G401.6 (cell line): Measurements from ENCODE around the gene INPP5A.

Experiments used
- FAIRE-seq: peaks from 2 replicates; lab custom pipeline; 2012; peaks lifted over from hg19 to GRCh38; lab: Jason Lieb, UNC

Gene INPP5A

DNA sequence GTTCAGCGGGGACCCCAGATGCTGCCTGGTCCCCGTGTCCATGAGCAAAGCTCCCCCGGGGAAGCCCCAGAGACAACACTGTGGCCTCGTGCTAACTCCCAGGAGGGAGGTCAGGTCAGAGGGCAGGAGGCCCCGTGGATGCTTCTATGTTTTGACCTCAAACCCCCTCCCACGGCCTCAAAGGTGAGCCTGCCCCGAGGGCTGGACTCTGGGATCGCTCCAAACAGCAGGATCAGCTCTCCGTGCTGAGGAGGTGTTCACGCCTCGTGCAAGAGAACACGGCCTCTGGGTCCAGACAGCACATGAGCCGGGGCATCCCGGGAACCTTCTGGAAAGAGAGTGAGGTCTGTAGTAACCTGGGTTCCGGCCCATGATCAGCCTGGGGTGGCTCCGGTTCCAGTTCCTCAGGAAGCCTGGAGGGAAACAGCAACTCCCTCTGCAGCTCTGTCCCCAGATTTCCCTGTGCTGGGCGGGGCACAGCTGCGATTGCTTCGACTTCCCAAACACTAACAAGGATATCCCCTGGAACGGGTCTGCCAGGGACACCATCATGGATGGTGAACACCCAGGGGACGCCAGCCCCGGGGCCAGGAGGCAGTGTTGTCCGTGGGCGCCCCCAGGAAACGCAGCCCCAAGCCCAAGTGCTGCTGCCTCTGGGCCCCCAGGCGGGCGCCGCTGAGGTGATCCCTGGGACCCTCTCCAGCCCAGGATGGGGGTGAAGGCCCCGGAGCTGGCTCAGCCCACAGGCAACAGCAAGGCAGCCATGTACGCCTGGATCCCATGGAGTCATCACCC lies 18.0 kb upstream of the INPP5A start:
- no peak for FAIRE-seq

GRCh38 chr10:132520177-132520811 lies 17.3 kb upstream of the INPP5A start:
- FAIRE-seq: no peak

DNA sequence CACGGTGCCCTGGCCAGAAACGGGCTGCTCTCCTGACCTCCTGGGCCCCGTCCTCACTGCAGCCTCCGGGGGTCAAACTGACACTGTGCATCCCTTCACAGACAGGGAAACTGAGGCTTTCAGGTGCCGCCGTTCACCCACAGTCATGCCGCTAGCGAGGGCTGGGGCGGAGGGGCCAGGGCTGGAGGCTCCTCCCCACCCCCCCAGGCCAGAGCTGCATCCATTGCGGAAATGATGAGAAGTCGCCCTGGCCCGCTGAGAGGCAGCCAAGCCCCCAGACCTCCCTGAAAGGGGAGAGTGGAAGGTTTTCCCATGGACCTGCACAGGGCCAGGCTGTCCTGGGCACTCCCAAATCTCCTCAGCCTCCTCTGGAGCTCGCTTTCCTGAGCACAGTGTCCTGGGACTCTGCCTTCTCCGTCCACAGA lies 16.5 kb upstream of the INPP5A start:
- FAIRE-seq: no peak

DNA sequence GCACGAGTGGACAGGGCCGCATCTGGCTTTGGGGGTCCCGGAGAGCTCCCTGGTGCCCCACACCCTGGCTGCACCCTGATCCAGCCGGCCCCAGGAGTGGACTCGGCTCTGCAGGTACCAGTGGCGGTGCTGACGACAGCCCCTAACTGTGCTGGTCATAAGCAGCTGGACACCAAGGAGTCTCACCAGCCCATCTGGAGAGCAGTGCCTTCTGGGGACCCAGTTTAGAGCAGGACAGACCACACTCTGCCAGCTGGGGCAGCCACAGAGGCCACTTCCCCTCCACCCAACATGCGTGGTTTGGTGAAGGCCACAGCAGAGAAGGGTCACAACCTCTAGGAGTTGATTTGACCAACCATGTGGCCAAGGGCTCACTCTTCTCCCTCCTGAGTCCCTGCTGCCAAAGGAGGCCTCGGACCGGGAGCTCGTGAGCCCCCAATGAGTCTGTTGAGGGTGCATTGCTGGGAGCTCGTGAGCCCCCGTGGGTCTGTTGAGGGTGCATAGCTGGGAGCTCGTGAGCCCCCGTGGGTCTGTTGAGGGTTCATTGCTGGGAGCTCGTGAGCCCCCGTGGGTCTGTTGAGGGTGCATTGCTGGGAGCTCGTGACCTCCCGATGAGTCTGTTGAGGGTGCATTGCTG lies 16.0 kb upstream of the INPP5A start:
- no peak for FAIRE-seq

DNA sequence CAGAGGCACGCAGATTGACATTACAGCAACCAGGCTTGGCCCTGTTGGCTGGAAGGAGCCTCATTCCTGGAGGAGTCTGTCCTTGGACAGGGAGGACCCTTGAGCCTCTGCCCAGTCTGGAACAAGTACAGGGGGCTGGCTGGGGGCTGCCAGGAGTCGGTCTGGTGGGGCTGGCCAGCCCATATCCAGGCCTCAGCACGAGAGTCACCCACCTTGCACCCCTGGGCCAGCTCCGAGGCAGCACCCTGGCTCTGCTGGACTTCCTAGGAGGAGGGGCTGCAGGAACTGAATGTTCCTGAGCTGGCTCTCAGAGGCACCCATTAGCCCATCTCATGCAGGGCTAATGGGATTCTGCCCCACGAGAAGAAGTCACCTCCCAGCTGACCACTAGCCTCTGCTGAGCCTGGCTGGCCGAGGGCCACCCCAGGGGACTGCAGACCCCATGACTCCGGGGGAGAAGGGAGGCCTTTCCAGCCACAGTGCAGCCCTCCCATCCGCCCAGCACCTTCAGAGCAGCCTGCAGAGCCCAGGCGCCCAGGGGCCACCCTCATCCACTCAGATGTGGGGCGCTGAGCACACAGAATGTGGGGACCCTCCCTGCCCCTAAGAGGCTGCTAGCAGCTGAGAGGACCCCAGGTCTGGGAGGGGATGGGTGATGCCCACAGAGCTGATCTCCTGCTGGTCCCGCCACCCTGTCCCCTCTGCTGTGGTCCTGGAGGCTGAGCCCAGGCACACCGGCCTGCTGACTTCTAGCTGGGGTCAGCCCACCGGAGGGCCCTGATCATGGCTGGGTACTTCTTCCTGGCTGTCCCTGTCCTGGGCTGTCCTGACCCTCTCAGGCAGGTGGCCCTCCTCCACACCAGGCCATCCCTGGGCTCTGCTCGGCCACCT lies 14.8 kb upstream of the INPP5A start:
- FAIRE-seq: no peak

- FAIRE-seq: no peak
Measured at GRCh38 chr10:132523561-132524442, 13.8 kb upstream of the INPP5A start.

DNA sequence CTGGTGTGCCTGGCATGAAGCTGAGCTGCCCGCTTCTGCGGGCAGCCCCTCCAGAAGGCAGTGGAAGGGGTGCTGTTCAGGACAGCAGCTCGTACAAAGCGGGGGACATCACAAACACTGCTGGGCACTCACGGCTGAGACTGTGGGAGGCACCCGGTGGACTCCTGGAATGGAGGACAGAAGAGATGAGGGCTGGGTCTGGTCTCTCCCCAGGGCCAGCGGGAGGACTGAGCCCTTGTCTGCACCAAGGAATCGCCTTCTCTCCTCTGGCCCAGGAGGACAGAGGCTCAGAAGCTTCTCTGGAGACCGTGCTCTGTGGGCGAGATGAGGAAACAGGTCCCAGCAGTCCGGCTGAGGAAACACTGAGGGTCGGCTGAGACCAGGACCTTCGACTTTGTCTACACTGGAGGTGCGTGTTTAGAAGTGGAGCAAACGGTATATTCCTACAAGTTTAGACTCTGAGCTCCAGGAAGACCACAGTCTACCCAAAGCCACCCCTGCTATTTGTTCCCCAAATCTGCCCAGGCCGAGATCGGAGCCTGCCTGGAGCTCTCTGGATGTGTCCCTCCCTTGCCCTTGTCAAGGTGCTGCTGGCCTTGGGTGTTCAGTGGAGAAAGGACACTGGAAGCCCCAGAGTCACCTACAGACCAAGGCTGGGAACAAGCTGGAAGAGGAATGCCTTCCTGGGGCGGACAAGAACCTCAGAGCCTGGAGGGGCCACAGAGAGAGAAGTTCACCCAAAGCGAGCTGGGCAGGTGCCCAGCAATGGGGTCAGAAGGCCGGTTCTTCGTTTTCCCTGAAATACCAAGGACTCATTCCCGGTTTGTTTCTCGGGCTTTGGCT lies 12.9 kb upstream of the INPP5A start:
- FAIRE-seq: no peak

GRCh38 chr10:132526676-132527075 lies 10.9 kb upstream of the INPP5A start:
- FAIRE-seq: no peak

GRCh38 chr10:132527339-132528063 lies 10.1 kb upstream of the INPP5A start:
- no peak for FAIRE-seq

DNA sequence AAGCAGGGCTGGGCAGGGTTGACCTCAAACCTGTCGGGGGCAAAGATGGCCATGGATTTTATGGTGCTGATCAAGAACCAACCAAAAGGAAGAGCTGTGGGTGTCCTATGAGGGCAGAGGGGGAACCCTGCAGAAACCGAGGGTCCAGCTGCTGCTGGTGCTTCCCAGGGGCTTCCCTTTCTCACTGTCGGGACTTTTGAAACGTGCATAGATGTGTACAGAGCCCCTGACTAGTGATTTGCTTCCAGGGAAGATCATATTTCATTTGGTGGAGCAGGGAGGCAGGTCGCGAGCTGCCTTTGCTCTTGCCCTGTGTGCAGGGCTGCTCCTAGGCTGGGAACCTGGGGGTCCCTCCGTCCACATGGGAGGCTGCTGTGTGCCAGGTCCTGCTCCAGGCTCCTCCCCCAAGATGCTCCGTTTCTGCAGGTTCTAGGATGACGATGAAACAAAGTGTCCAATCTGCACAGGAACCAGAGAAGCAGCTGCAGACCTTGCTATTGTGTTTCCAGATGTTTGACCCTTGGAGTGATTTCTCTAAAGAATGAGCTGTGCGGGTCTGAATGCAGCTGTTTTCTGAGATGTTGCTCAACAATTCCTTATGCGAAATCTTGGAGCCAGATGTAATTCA lies 9.4 kb upstream of the INPP5A start:
- no peak for FAIRE-seq

DNA sequence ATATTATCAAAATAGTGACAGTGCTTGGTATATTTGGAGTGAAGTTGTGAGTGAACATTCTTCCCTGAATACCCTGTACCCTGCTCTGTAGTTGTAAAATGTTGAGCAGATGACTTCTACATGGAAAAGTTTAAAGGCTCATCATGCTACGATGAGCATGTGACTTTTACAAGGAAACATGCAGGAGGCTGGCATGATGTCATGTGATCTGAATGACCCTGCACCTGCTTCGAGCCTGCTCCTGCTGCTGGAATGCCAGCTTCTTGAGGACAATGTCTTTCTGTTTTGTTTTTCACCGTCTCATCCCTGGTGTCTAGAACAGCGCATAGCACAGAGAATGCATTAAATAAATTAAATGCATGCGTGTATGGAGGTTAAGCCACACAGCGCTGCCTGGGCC lies 5.4 kb upstream of the INPP5A start:
- FAIRE-seq: no peak

DNA sequence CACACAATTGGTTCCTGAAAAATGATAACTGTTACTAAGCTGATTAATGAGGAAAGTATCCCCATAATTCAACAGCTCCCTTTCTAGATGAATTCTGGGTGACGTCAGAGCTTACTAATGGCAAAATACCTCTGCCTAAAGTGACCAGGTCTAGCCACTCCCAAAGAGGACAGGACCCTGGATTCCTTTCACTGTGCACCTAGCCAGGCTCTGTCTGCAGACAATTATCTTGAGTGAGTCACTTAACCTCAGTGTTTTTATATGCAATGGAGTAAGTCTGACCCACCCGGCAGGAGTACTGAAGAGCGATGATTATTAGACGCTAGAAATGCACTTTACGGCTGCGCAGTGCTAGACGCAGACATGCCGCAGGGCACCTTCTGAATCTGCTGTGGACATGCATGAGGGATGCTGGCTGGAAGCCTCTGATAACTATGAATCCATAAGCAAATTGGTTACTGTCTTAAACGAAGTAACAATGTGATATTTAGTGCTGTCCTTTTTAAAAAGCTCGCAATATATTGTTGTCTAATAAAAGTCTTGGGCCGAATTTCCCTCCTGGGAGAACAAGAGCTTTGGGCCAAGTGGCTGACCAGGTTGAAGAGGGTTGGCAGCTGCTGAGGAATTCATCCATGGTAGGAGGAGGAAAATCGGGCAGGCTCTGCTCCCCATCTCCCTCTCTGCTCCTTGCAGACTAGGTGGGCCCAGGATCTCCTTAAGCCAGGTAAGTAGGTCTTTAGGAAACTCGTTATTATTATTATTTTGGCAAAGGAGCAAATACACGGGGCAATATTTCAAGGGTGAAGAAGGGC lies 4.6 kb upstream of the INPP5A start:
- FAIRE-seq: no peak

- no peak for FAIRE-seq
Measured at GRCh38 chr10:132533571-132534260, 3.9 kb upstream of the INPP5A start.

DNA sequence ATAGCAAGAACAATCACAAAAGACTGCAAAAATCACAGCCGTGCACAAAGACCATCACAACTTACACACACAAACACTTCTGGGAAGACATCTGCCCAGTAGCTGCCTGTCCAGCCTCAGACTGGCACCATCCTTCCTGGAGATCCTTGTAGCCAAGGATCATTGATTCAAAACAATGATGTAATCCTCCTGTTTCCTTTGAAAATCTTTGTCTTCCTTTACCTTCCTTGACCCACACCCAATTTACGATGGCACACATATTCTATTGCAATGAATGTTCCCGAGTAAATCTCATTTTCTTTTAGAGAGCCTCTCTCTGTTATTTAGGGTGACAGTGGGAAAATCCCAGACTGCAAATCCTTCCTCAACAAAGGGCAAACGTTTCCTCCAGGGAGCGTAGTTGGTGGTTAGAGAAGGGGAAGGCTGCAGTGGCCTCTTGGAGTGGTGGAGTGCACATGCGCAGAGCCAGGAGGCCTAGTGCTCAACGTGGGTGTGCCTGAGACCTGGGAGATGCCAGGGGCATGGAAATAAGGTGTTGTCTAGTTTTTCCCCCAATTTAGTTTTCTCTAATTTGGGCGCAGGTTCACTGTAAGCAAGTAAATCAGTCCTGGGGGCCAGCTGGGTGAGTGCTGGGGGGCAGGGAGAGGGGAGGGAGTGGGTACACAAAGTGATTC lies 3.1 kb upstream of the INPP5A start:
- no peak for FAIRE-seq

GRCh38 chr10:132535065-132535651 lies 2.4 kb upstream of the INPP5A start:
- FAIRE-seq: no peak

- no peak for FAIRE-seq
Measured at GRCh38 chr10:132536241-132536876, 1.2 kb upstream of the INPP5A start.
